ENCODE data around the gene TAL2.

Gene TAL2

DNA sequence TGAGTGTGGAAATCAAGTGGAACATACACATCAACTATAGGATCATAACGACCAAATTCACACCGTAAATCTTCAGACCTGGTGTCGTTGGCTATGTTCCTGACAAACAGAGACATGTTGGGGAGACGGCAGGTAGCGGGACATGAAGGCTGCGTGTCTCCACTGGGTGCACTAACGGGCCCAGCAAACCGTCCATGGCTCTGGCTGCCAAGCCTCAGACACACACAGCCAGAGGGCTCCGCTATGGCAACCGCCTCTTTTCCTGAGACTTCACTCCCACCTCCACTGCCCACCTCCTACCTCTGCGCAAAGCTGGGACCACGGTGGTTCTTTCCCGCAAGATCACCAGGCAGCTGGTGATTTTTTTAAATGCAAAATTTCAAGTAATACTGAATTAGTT is 48.4 kb downstream of the TAL2 start:
- DNase-seq (ENCODE audit: low spot score), result no peak

DNA sequence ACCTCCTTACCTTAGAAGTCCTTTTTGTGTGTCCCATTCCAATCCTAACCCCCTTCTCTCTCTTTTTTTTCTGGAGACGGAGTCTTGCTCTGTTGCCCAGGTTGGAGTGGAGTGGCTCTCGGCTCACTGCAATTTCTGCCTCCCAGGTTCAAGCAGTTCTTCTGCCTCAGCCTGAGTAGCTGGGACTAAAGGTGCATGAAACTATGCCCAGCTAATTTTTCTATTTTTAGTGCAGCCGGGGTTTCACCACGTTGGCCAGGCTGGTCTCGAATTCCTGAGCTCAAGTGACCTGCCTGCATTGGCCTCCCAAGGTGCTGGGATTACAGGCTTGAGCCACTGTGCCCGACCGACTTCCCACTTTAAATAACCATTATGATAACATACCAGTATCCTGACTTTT is 49.6 kb downstream of the TAL2 start:
- no peak for DNase-seq (ENCODE audit: low spot score)

DNA sequence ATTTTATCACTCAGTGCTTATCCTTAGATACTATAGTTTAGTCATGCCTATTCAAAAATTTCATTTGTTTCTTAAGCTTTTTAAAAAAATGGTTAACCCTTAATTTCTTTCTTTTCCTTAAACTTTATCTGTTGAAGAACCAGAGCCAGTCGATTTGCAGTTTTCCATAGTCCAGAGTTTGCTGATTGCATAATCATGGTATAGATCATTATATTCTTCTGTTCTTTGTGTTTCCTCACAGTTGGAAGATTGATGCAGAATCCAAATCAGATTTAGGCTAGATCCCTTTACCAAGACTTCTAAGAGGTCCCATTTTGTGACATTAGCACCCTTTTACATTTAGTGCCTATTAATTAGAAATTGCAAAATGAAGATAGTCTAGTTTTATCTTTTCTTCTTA is 50.0 kb downstream of the TAL2 start:
- DNase-seq (ENCODE audit: low spot score), result no peak
